Endothelial cell of umbilical vein (primary cell): ENCODE measurements around the gene BIRC5. TPM values are rescaled to one million over a fixed set of nuclear protein-coding genes. Genes with fewer than 3 reads are reported as not detected.

Source experiments
- BruUV-seq: library from RNA; stranded (reverse); fragments of 400-500 nt; replicated peaks from 2 replicates; lab custom pipeline; 2021; lab: Mats Ljungman, UMichigan
- CTCF ChIA-PET: fragments of 300-600, 350-600 bp; sonication (Branson Sonifier 250); formaldehyde crosslinking; loops from one replicate; lab custom pipeline; 2021; ENCODE audit warnings: antibody characterized with exemption, inconsistent platforms; lab: Charles Lee
- POLR2A ChIA-PET: fragments of 300-600, 350-600 bp; sonication (Branson Sonifier 250); formaldehyde crosslinking; loops from one replicate; lab custom pipeline; 2021; ENCODE audit warnings: antibody characterized with exemption, inconsistent platforms; lab: Charles Lee
- DNase-seq: peaks from one replicate; pipeline ENCODE4 v3.0.0-alpha.2; 2011; ENCODE audit warnings: low read depth, low spot score
- FAIRE-seq: peaks from 2 replicates; lab custom pipeline; 2011; peaks lifted over from hg19 to GRCh38; lab: Jason Lieb, UNC
- H2AFZ ChIP-seq: 2 replicates; pipeline ENCODE4 v1.6.0; 2012; ENCODE audit warnings: low read depth, low read length, control low read depth, inconsistent platforms
- H3K27ac ChIP-seq: 2 replicates; pipeline ENCODE4 v1.5.1; 2011; ENCODE audit warnings: low read depth, mild to moderate bottlenecking, control low read depth, low read length, moderate library complexity; ENCODE audit not compliant: insufficient read depth
- H3K27me3 ChIP-seq, 2 experiments: 2 replicates each; pipeline versions ENCODE4 v1.6.0 to v1.6.1; 2011; ENCODE audit warnings: low read length in 2 of 2, mixed read lengths in 1 of 2; ENCODE audit not compliant: control insufficient read depth in 2 of 2, insufficient read depth in 2 of 2
- H3K36me3 ChIP-seq, 2 experiments: 2 replicates in 1 of 2; 3 replicates in 1 of 2; pipeline ENCODE4 v1.5.1; 2011; ENCODE audit warnings: low read length in 2 of 2, mild to moderate bottlenecking in 1 of 2, moderate library complexity in 1 of 2; ENCODE audit not compliant: control insufficient read depth in 2 of 2, insufficient read depth in 2 of 2; ENCODE audit errors: extremely low read depth in 1 of 2
- H3K4me1 ChIP-seq: 3 replicates; pipeline ENCODE4 v1.5.1; 2011; ENCODE audit warnings: mild to moderate bottlenecking, low read length; ENCODE audit not compliant: control insufficient read depth, insufficient read depth; ENCODE audit errors: extremely low read depth
- H3K4me2 ChIP-seq: 2 replicates; pipeline ENCODE4 v1.6.1; 2011; ENCODE audit warnings: low read length, control low read depth, mixed read lengths; ENCODE audit not compliant: insufficient read depth
- H3K4me3 ChIP-seq, 3 experiments: fragments of 200-600 bp in 1 of 3; sonication (generic), shearing (Covaris generic) in 1 of 3; replicated peaks in 1 of 3; 2 replicates each; pipeline ENCODE4 v1.5.1; 2011 to 2016; ENCODE audit warnings: control low read depth in 3 of 3, low read length in 3 of 3, mild to moderate bottlenecking in 2 of 3, inconsistent platforms in 1 of 3, low read depth in 1 of 3, moderate library complexity in 1 of 3; ENCODE audit not compliant: insufficient read depth in 1 of 3
- H3K79me2 ChIP-seq: 2 replicates; pipeline ENCODE4 v1.6.0; 2012; ENCODE audit warnings: low read length, inconsistent platforms; ENCODE audit not compliant: control insufficient read depth, insufficient read depth
- H3K9ac ChIP-seq: replicated peaks from 2 replicates; pipeline ENCODE3; 2011; ENCODE audit warnings: low read length, control low read depth; ENCODE audit not compliant: insufficient read depth; ENCODE audit errors: extremely low read depth
- H3K9me1 ChIP-seq: replicated peaks from 3 replicates; pipeline ENCODE4 v1.6.0; 2011; ENCODE audit warnings: mild to moderate bottlenecking, low read length; ENCODE audit not compliant: control insufficient read depth, insufficient read depth; ENCODE audit errors: extremely low read depth
- H3K9me3 ChIP-seq: replicated peaks from 2 replicates; pipeline ENCODE4 v1.5.1; 2012; ENCODE audit warnings: low read length, inconsistent platforms; ENCODE audit not compliant: control insufficient read depth, insufficient read depth
- H4K20me1 ChIP-seq: replicated peaks from 2 replicates; pipeline ENCODE3; 2011; ENCODE audit warnings: mild to moderate bottlenecking, low read length; ENCODE audit not compliant: control insufficient read depth, insufficient read depth; ENCODE audit errors: extremely low read depth
- EZH2 ChIP-seq: IDR thresholded peaks from 2 replicates; pipeline ENCODE4 v1.6.1; 2012; ENCODE audit warnings: borderline replicate concordance, low read depth, mild to moderate bottlenecking, moderate library complexity, low read length, inconsistent platforms; ENCODE audit not compliant: severe bottlenecking
- FOS ChIP-seq: IDR thresholded peaks from 2 replicates; pipeline ENCODE4 v1.6.1; 2011; ENCODE audit warnings: mild to moderate bottlenecking, low read length, moderate library complexity, borderline replicate concordance; ENCODE audit not compliant: insufficient read depth
- GATA2 ChIP-seq: IDR thresholded peaks from 2 replicates; pipeline ENCODE4 v1.7.0; 2011; ENCODE audit warnings: low read depth, mild to moderate bottlenecking, moderate library complexity, mixed read lengths, low read length; ENCODE audit not compliant: insufficient read length, insufficient read depth
- JUN ChIP-seq: IDR thresholded peaks from 2 replicates; pipeline ENCODE4 v1.6.1; 2011; ENCODE audit warnings: borderline replicate concordance, low read depth; ENCODE audit not compliant: insufficient read length, insufficient read depth
- MYC ChIP-seq: IDR thresholded peaks from one replicate; pipeline ENCODE4 v1.6.1; 2011; ENCODE audit warnings: mild to moderate bottlenecking, low read depth, low read length
- POLR2A ChIP-seq: IDR thresholded peaks from 2 replicates; pipeline ENCODE4 v1.6.1; 2012; ENCODE audit warnings: low read depth, mild to moderate bottlenecking, control low read depth, low read length
- POLR2AphosphoS5 ChIP-seq: IDR thresholded peaks from 2 replicates; pipeline ENCODE4 v1.6.1; 2012; ENCODE audit warnings: low read depth, mild to moderate bottlenecking, control low read depth, low read length, moderate library complexity; ENCODE audit not compliant: insufficient read depth
- dilution Hi-C: fragments of 300-500 bp; cut with MboI; formaldehyde crosslinking; loops from one replicate; pipeline ENCODE4 v1.15.0; 2019; ENCODE audit warnings: low sequenced_read_pairs; ENCODE audit not compliant: extremely low pct_ligation_motif_present
- intact Hi-C: fragments of 100-400 bp; cut with micrococcal nuclease; formaldehyde crosslinking; loops from one replicate; pipeline ENCODE4 v1.10.0; 2022
- polyA plus RNA-seq, 4 experiments: library from polyadenylated mRNA; depleted of rRNA in 3 of 4; stranded (reverse) in 3 of 4; unstranded in 1 of 4; fragments of >200 nt; gene quantifications; 2 replicates each; pipeline versions ENCODE4 v1.2.1 to v1.2.3, GENCODE V29; 2011 to 2012; ENCODE audit warnings: missing spikeins in 1 of 4
- total RNA-seq: library from RNA; stranded (reverse); gene quantifications from 2 replicates; pipeline ENCODE4 v1.2.3, GENCODE V29; 2021
- TF ChIP-seq, protein P1 (sequence below), 2 donors: IDR thresholded peaks; 1 replicate in 1 of 2; 2 replicates in 1 of 2; pipeline ENCODE4 v1.5.1; 2011; ENCODE audit warnings: low read length in 2 of 2, mild to moderate bottlenecking in 2 of 2, moderate library complexity in 2 of 2, control low read depth in 1 of 2, inconsistent platforms in 1 of 2, low read depth in 1 of 2; ENCODE audit not compliant: insufficient read depth in 1 of 2; ENCODE audit errors: extremely low read depth in 1 of 2
- TF ChIP-seq, protein P2 (sequence below): IDR thresholded peaks from 2 replicates; pipeline ENCODE4 v1.6.1; 2011; ENCODE audit not compliant: insufficient read depth, insufficient read length

The BIRC5 gene
- total and polyA plus RNA-seq, 2 donors (not counting 3 experiments of a cell fraction or from before 2014, with no cell fraction given) = 32.8 to 74.6 TPM

DNA sequence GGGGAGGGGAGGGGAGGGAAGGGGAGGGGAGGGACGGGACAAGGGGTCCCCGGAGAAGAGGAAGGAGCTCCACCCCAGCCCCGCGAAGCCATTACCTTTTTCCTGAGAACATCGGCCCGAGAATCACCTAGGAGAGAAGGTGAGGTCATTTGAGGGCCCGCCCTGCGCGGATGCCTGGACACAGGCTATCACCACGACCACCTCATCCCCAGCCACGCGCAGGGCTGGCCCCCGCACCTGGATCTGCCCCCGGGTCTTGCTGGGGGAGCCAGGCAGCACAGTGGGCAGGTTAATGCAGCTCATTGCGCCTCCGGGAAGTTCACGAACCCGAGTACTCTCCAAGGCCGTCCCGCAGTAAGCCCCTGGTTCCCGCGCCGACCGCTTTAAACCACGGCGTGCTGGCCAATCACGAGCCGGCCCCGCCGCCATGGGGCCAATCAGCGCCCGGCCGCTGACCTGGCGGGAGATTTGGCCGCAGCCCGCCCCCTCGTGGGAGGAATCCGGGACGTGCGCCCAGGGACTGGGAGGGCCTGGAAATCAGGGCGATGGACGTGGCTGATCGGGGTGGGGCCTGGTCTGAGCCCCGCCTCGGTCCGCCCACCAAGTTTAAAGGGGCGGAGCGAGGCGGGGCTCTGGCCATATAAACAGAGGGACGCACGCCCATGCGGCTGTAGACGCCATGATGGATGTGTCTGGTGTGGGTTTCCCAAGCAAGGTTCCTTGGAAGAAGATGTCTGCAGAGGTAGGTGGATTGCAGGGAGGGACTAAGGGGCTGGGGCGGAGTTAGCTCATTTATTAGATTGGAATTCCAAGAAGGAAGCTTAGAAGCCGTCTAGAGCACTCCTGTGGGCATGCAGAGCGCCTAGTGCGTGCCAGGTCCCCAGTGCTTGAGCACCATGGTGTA, 27.1 kb upstream of the BIRC5 start, which contains the start of the genes AFMID and TK1:
Gene AFMID, plus strand, starts transcription at position 671 of the 904 bp plus-strand sequence. Its CDS starts 9 bp downstream, at position 680.
Gene TK1, minus strand, starts transcription at position 361 of the 904 bp plus-strand sequence. Its CDS starts 58 bp downstream, at position 303.
- Histone ChIP-seq H3K4me1 (peaks cover 11% of the 10 kb centered on the region), H3K9me3 (no peaks in the 10 kb centered on the region), H3K36me3 (peaks cover 0 to 3% of the 10 kb centered on the region in 2 experiments), H2AFZ (peak within 1 kb of the TSS; percentile 94), H3K4me3 (peak within 1 kb of the TSS; percentile 58 to 69 (median 68)), H3K27ac (peak within 1 kb of the TSS; percentile 50), H3K9me1 (no peaks in the 10 kb centered on the region), H3K27me3 (no peaks in the 10 kb centered on the region), H3K4me2 (peak within 1 kb of the TSS; percentile 86), H4K20me1 (no peaks in the 10 kb centered on the region), H3K79me2 (peaks cover 19% of the 10 kb centered on the region), H3K9ac (peak within 1 kb of the TSS; percentile 72)
- dilution Hi-C loops = no loop called here
- ChIA-PET POLR2A (interaction anchor here (0.6 to 1.7 kb wide), 5 partner anchors 11 to 92 kb away, joined by 3 to 5 read pairs (median 3); no protein-coding TSS in a partner anchor), CTCF (interaction anchor here (0.6 to 3.3 kb wide), 8 partner anchors 9 to 235 kb away, joined by 3 to 24 read pairs (median 4); no protein-coding TSS in a partner anchor)
- BruUV-seq = no TSS peak
- TF ChIP-seq EZH2 (no peak), FOS (no peak), GATA2 (no peak), POLR2A (peak; percentile 91), MYC (peak; percentile 51), JUN (no peak), POLR2AphosphoS5 (peak; percentile 71)
- TF ChIP-seq, protein P1, sequence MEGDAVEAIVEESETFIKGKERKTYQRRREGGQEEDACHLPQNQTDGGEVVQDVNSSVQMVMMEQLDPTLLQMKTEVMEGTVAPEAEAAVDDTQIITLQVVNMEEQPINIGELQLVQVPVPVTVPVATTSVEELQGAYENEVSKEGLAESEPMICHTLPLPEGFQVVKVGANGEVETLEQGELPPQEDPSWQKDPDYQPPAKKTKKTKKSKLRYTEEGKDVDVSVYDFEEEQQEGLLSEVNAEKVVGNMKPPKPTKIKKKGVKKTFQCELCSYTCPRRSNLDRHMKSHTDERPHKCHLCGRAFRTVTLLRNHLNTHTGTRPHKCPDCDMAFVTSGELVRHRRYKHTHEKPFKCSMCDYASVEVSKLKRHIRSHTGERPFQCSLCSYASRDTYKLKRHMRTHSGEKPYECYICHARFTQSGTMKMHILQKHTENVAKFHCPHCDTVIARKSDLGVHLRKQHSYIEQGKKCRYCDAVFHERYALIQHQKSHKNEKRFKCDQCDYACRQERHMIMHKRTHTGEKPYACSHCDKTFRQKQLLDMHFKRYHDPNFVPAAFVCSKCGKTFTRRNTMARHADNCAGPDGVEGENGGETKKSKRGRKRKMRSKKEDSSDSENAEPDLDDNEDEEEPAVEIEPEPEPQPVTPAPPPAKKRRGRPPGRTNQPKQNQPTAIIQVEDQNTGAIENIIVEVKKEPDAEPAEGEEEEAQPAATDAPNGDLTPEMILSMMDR (IDR thresholded peaks at IDR 0.05; ENCODE audit: extremely low read depth in 1 of 2, insufficient read depth in 1 of 2, low read depth in 1 of 2, low read length in 2 of 2) = peak; percentile 77 to 90
- TF ChIP-seq, protein P2, sequence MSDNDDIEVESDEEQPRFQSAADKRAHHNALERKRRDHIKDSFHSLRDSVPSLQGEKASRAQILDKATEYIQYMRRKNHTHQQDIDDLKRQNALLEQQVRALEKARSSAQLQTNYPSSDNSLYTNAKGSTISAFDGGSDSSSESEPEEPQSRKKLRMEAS = peak; percentile 66
- intact Hi-C loops = loop anchor here (1.0 to 5.0 kb wide), 5 partner anchors 27 to 355 kb away; partner anchors contain the start of genes BIRC5 and TNRC6C
- peak; percentile 98 for DNase-seq
- FAIRE-seq = peak; percentile 100
